Caco-2 (cell line): ENCODE results near the gene LVRN. TPM values are rescaled to one million over a fixed set of nuclear protein-coding genes. Genes with fewer than 3 reads are reported as not detected.

Experiments
- BruUV-seq: library from RNA; stranded (reverse); fragments of 400-500 nt; replicated peaks from 2 replicates; lab custom pipeline; 2021; lab: Mats Ljungman, UMichigan
- CTCF ChIA-PET: fragments of 300-600 bp; sonication (Branson Sonifier 250); formaldehyde crosslinking; loops from one replicate; lab custom pipeline; 2022; ENCODE audit warnings: antibody characterized with exemption; lab: Charles Lee
- POLR2A ChIA-PET: fragments of 300-600 bp; sonication (Branson Sonifier 250); formaldehyde crosslinking; loops from one replicate; lab custom pipeline; 2022; ENCODE audit warnings: antibody characterized with exemption; lab: Charles Lee
- DNase-seq, 2 experiments: peaks; one replicate each; pipeline versions ENCODE4 v3.0.0 to v3.0.0-alpha.2; 2020 to 2022
- H3K27me3 ChIP-seq: replicated peaks from 2 replicates; pipeline ENCODE4 v1.6.0; 2011; ENCODE audit warnings: low read length; ENCODE audit not compliant: control insufficient read depth, insufficient read depth
- H3K36me3 ChIP-seq: 2 replicates; pipeline ENCODE4 v1.5.1; 2011; ENCODE audit warnings: low read length; ENCODE audit not compliant: control insufficient read depth, insufficient read depth
- H3K4me1 ChIP-seq: fragments of 250-450 bp; sonication (Bioruptor Pico); 2 replicates; pipeline ENCODE4 v1.5.1; 2020; ENCODE audit warnings: mild to moderate bottlenecking
- H3K4me3 ChIP-seq: 2 replicates; pipeline ENCODE4 v1.5.1; 2011; ENCODE audit warnings: low read depth, mild to moderate bottlenecking, control low read depth, low read length
- H3K9me3 ChIP-seq: fragments of 250-450 bp; sonication (Bioruptor Pico); 2 replicates; pipeline ENCODE4 v1.5.1; 2020; ENCODE audit warnings: mild to moderate bottlenecking, moderate library complexity
- H3K27ac Mint-ChIP-seq: one replicate; pipeline ENCODE4 v1.8.0; 2022; ENCODE audit warnings: mixed read lengths; ENCODE audit not compliant: unreplicated experiment
- H3K27me3 Mint-ChIP-seq: one replicate; pipeline ENCODE4 v1.8.0; 2022; ENCODE audit warnings: mixed read lengths; ENCODE audit not compliant: insufficient read depth, unreplicated experiment
- H3K36me3 Mint-ChIP-seq: one replicate; pipeline ENCODE4 v1.8.0; 2022; ENCODE audit warnings: mild to moderate bottlenecking, mixed read lengths; ENCODE audit not compliant: insufficient read depth, unreplicated experiment
- H3K4me1 Mint-ChIP-seq: one replicate; pipeline ENCODE4 v1.8.0; 2022; ENCODE audit warnings: low read depth, mixed read lengths; ENCODE audit not compliant: unreplicated experiment
- H3K4me3 Mint-ChIP-seq: one replicate; pipeline ENCODE4 v1.8.0; 2022; ENCODE audit warnings: mild to moderate bottlenecking, moderate library complexity, mixed read lengths; ENCODE audit not compliant: unreplicated experiment
- H3K9me3 Mint-ChIP-seq: one replicate; pipeline ENCODE4 v1.8.0; 2022; ENCODE audit warnings: mixed read lengths; ENCODE audit not compliant: unreplicated experiment
- CTCF ChIP-seq, 2 experiments: fragments of 200-600 bp in 1 of 2; IDR thresholded peaks; 1 replicate in 1 of 2; 2 replicates in 1 of 2; pipeline versions ENCODE4 v1.5.1 to v1.8.0; 2011 to 2022; ENCODE audit warnings: antibody characterized with exemption in 1 of 2, control low read depth in 1 of 2, inconsistent platforms in 1 of 2, low read depth in 1 of 2, low read length in 1 of 2, mild to moderate bottlenecking in 1 of 2, moderate library complexity in 1 of 2; ENCODE audit not compliant: insufficient read depth in 1 of 2, severe bottlenecking in 1 of 2, unreplicated experiment in 1 of 2
- intact Hi-C: fragments of 100-400 bp; cut with micrococcal nuclease; formaldehyde crosslinking; loops from one replicate; pipeline ENCODE4 v1.10.0; 2022; ENCODE audit not compliant: unreplicated experiment
- total RNA-seq: library from RNA; stranded (reverse); gene quantifications from 2 replicates; pipeline ENCODE4 v1.2.3, GENCODE V29; 2022

The LVRN gene
- total RNA-seq, 1 experiment from 2014 or later: 0.27 TPM

GRCh38 chr5:116013207-116013785, 51.0 kb downstream of the LVRN start:
- H3K4me3 ChIP-seq: no peak overlapping the region
- H3K4me3 Mint-ChIP-seq: no peak overlapping the region

GRCh38 chr5:116013936-116014335, 51.7 kb downstream of the LVRN start:
- no peaks in the 10 kb centered on the region for H3K4me1 Mint-ChIP-seq
- no peak for TF ChIP-seq CTCF (IDR thresholded peaks at IDR 0.05; ENCODE audit: insufficient read depth in 1 of 2, low read depth in 1 of 2, low read length in 1 of 2, severe bottlenecking in 1 of 2, unreplicated experiment in 1 of 2)
- BruUV-seq: no TSS peak
- ChIA-PET CTCF (no interaction called here), POLR2A (no interaction called here)
- H3K36me3 Mint-ChIP-seq: no peaks in the 10 kb centered on the region
- no peak overlapping the region for H3K27ac Mint-ChIP-seq
- H3K9me3 Mint-ChIP-seq: no peaks in the 10 kb centered on the region
- H3K27me3 ChIP-seq: no peaks in the 10 kb centered on the region
- no peak for DNase-seq
- no peaks in the 10 kb centered on the region for H3K36me3 ChIP-seq
- peaks cover 21% of the 10 kb centered on the region for H3K27me3 Mint-ChIP-seq
- no peaks in the 10 kb centered on the region for H3K4me1 ChIP-seq
- no peak overlapping the region for H3K4me3 ChIP-seq
- H3K9me3 ChIP-seq: no peaks in the 10 kb centered on the region
- H3K4me3 Mint-ChIP-seq: no peak overlapping the region
- intact Hi-C loops: no loop called here

More at GRCh38 chr5:116013207-116013785, 51.0 kb downstream of the LVRN start:
- ChIA-PET POLR2A (no interaction called here), CTCF (no interaction called here)
- Mint-ChIP-seq H3K9me3 (no peaks in the 10 kb centered on the region), H3K36me3 (no peaks in the 10 kb centered on the region), H3K27ac (no peak overlapping the region), H3K4me1 (no peaks in the 10 kb centered on the region), H3K27me3 (peaks cover 19% of the 10 kb centered on the region)
- DNase-seq: no peak
- no peaks in the 10 kb centered on the region for H3K9me3 ChIP-seq
- no peaks in the 10 kb centered on the region for H3K27me3 ChIP-seq
- TF ChIP-seq CTCF (IDR thresholded peaks at IDR 0.05; ENCODE audit: insufficient read depth in 1 of 2, low read depth in 1 of 2, low read length in 1 of 2, severe bottlenecking in 1 of 2, unreplicated experiment in 1 of 2): no peak
- no TSS peak for BruUV-seq
- intact Hi-C loops: no loop called here
- H3K4me1 ChIP-seq: no peaks in the 10 kb centered on the region
- H3K36me3 ChIP-seq: no peaks in the 10 kb centered on the region

GRCh38 chr5:116023619-116024018, 61.3 kb downstream of the LVRN start:
- Mint-ChIP-seq H3K4me1 (no peaks in the 10 kb centered on the region), H3K36me3 (no peaks in the 10 kb centered on the region), H3K4me3 (no peak overlapping the region), H3K27me3 (peaks cover 5% of the 10 kb centered on the region), H3K27ac (no peak overlapping the region), H3K9me3 (no peaks in the 10 kb centered on the region)
- BruUV-seq: no TSS peak
- POLR2A ChIA-PET: no interaction called here
- peak in 1 of 2 experiments; percentile 28 for TF ChIP-seq CTCF (IDR thresholded peaks at IDR 0.05; ENCODE audit: insufficient read depth in 1 of 2, low read depth in 1 of 2, low read length in 1 of 2, severe bottlenecking in 1 of 2, unreplicated experiment in 1 of 2)
- CTCF ChIA-PET: no interaction called here
- intact Hi-C loops: no loop called here
- DNase-seq: no peak
- no peaks in the 10 kb centered on the region for H3K4me1 ChIP-seq
- H3K4me3 ChIP-seq: no peak overlapping the region
- H3K9me3 ChIP-seq: no peaks in the 10 kb centered on the region
- no peaks in the 10 kb centered on the region for H3K36me3 ChIP-seq
- no peaks in the 10 kb centered on the region for H3K27me3 ChIP-seq
